SK-N-SH (cell line): ENCODE results near the gene USP15.

Experiments used
- ELF1 ChIP-seq: IDR thresholded peaks from 2 replicates; pipeline ENCODE4 v1.4.0; 2012
- EP300 ChIP-seq, 2 experiments: IDR thresholded peaks; 2 replicates each; pipeline versions ENCODE4 v1.4.0 to v1.6.1; 2012; ENCODE audit warnings: borderline replicate concordance in 1 of 2, low read depth in 1 of 2, low read length in 1 of 2
- EZH2phosphoT487 ChIP-seq: fragments of 200-600 bp; sonication (generic); IDR thresholded peaks from 2 replicates; pipeline ENCODE4 v1.6.1; 2017; ENCODE audit warnings: low read depth, mixed run types, mild to moderate bottlenecking, antibody characterized with exemption, moderate library complexity, borderline replicate concordance
- FOSL2 ChIP-seq: IDR thresholded peaks from 2 replicates; pipeline ENCODE4 v1.4.0; 2012; ENCODE audit warnings: low read depth, mild to moderate bottlenecking, moderate library complexity, borderline replicate concordance
- GATA2 ChIP-seq: sonication (generic); formaldehyde crosslinking; IDR thresholded peaks from 2 replicates; pipeline ENCODE4 v1.5.0; 2020; ENCODE audit warnings: mild to moderate bottlenecking, missing genetic modification reagents
- RFX5 ChIP-seq: IDR thresholded peaks from 2 replicates; pipeline ENCODE4 v1.6.1; 2012; ENCODE audit warnings: mild to moderate bottlenecking, improper control_type of control experiment, low read length
- TAF1 ChIP-seq: IDR thresholded peaks from 2 replicates; pipeline ENCODE4 v1.6.1; 2012; ENCODE audit warnings: low read depth, mild to moderate bottlenecking, low read length, moderate library complexity, borderline replicate concordance
- TEAD4 ChIP-seq: IDR thresholded peaks from 2 replicates; pipeline ENCODE4 v1.4.0; 2012; ENCODE audit warnings: mild to moderate bottlenecking, borderline replicate concordance; ENCODE audit not compliant: insufficient read depth
- TF ChIP-seq, protein P1 (sequence below): fragments of 200-600 bp; sonication (generic); IDR thresholded peaks from 2 replicates; pipeline ENCODE4 v1.6.1; 2017; ENCODE audit warnings: antibody characterized with exemption, mild to moderate bottlenecking, moderate library complexity
- TF ChIP-seq, protein P2 (sequence below): fragments of 150-350 bp; IDR thresholded peaks from 2 replicates; pipeline ENCODE4 v1.6.1; 2017; ENCODE audit warnings: antibody characterized with exemption, low read length, low read depth, borderline replicate concordance
- TF ChIP-seq, protein P3 (sequence below): IDR thresholded peaks from 2 replicates; pipeline ENCODE4 v1.4.0; 2012; ENCODE audit warnings: low read depth
- TF ChIP-seq, protein P4 (sequence below): IDR thresholded peaks from 2 replicates; pipeline ENCODE4 v1.6.1; 2012; ENCODE audit warnings: mild to moderate bottlenecking, low read depth, low read length, moderate library complexity

DNA sequence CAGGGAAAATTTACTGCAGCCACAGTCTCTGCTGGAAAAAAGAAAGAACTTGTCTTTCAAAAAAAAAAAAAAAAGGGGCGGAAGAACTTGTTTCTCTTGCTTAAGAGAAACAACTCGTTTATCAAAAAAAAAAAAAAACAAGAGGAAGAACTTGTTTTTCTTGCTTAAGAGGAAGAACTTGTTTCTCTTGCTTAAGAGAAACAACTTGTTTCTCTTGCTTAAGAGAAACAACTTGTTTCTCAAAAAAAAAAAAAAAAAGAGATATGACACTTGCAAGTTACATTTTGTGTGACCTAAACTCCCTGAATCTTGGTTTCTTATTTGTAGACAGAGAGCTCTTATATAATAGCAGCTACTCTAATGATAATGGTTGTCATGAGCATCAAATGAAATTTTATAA is 44.7 kb upstream of the USP15 start:
- TF ChIP-seq, protein P1, sequence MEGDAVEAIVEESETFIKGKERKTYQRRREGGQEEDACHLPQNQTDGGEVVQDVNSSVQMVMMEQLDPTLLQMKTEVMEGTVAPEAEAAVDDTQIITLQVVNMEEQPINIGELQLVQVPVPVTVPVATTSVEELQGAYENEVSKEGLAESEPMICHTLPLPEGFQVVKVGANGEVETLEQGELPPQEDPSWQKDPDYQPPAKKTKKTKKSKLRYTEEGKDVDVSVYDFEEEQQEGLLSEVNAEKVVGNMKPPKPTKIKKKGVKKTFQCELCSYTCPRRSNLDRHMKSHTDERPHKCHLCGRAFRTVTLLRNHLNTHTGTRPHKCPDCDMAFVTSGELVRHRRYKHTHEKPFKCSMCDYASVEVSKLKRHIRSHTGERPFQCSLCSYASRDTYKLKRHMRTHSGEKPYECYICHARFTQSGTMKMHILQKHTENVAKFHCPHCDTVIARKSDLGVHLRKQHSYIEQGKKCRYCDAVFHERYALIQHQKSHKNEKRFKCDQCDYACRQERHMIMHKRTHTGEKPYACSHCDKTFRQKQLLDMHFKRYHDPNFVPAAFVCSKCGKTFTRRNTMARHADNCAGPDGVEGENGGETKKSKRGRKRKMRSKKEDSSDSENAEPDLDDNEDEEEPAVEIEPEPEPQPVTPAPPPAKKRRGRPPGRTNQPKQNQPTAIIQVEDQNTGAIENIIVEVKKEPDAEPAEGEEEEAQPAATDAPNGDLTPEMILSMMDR, result no peak
- TF ChIP-seq, protein P2, sequence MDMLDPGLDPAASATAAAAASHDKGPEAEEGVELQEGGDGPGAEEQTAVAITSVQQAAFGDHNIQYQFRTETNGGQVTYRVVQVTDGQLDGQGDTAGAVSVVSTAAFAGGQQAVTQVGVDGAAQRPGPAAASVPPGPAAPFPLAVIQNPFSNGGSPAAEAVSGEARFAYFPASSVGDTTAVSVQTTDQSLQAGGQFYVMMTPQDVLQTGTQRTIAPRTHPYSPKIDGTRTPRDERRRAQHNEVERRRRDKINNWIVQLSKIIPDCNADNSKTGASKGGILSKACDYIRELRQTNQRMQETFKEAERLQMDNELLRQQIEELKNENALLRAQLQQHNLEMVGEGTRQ, result no peak
- TF ChIP-seq, protein P3, sequence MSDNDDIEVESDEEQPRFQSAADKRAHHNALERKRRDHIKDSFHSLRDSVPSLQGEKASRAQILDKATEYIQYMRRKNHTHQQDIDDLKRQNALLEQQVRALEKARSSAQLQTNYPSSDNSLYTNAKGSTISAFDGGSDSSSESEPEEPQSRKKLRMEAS, result no peak
- TF ChIP-seq GATA2 (CRISPR knock-in tag) (no peak), TAF1 (no peak), EP300 (IDR thresholded peaks at IDR 0.05; ENCODE audit: borderline replicate concordance in 1 of 2, low read depth in 1 of 2, low read length in 1 of 2) (no peak), FOSL2 (no peak), EZH2phosphoT487 (no peak), ELF1 (no peak), TEAD4 (no peak), RFX5 (no peak)
- TF ChIP-seq, protein P4, sequence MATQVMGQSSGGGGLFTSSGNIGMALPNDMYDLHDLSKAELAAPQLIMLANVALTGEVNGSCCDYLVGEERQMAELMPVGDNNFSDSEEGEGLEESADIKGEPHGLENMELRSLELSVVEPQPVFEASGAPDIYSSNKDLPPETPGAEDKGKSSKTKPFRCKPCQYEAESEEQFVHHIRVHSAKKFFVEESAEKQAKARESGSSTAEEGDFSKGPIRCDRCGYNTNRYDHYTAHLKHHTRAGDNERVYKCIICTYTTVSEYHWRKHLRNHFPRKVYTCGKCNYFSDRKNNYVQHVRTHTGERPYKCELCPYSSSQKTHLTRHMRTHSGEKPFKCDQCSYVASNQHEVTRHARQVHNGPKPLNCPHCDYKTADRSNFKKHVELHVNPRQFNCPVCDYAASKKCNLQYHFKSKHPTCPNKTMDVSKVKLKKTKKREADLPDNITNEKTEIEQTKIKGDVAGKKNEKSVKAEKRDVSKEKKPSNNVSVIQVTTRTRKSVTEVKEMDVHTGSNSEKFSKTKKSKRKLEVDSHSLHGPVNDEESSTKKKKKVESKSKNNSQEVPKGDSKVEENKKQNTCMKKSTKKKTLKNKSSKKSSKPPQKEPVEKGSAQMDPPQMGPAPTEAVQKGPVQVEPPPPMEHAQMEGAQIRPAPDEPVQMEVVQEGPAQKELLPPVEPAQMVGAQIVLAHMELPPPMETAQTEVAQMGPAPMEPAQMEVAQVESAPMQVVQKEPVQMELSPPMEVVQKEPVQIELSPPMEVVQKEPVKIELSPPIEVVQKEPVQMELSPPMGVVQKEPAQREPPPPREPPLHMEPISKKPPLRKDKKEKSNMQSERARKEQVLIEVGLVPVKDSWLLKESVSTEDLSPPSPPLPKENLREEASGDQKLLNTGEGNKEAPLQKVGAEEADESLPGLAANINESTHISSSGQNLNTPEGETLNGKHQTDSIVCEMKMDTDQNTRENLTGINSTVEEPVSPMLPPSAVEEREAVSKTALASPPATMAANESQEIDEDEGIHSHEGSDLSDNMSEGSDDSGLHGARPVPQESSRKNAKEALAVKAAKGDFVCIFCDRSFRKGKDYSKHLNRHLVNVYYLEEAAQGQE, result no peak
